ENCODE measurements around the gene GRWD1.

GRWD1 gene

GRCh38 chr19:48421548-48421947, 24.2 kb upstream of the GRWD1 start:
- in situ Hi-C loops (cut with MboI; ENCODE audit: low sequenced_read_pairs), result no loop called here

- in situ Hi-C loops (cut with MboI; ENCODE audit: low sequenced_read_pairs), result no loop called here
Observed at GRCh38 chr19:48424694-48425219, 21.0 kb upstream of the GRWD1 start.

- in situ Hi-C loops (cut with MboI; ENCODE audit: low sequenced_read_pairs), result no loop called here
Observed at GRCh38 chr19:48428670-48429069, 17.1 kb upstream of the GRWD1 start.

GRCh38 chr19:48433337-48433736, 12.4 kb upstream of the GRWD1 start:
- in situ Hi-C loops (cut with MboI; ENCODE audit: low sequenced_read_pairs), result no loop called here

- in situ Hi-C loops (cut with MboI; ENCODE audit: low sequenced_read_pairs), result no loop called here
Observed at GRCh38 chr19:48436586-48436985, 9.2 kb upstream of the GRWD1 start.

DNA sequence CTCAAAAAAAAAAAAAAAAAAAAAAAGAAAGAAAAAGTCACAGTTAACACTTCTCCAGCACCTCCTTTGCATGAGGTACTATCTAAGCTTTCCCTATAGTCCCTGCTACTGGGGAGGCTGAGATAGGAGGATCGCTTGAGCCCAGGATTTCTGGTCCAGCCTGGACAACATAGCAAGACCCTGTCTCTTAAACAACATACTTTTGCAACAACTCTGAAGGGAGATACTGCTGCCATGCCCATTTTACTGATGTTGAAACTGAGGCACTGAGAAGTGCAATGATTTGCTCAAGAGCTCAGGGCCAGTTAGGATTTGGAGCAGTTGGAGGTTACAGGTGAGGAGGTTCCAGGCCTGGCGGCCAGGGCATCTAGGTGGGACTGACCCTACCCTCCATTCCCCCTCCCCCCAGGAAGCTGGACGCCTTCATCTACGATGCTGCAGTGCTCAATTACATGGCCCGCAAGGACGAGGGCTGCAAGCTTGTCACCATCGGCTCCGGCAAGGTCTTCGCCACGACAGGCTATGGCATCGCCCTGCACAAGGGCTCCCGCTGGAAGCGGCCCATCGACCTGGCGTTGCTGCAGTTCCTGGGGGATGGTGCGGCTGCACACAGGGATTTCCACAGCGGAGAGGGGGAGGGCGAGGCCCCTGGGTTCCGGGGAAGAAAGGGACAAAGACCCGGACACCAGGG, 4.3 kb upstream of the GRWD1 start:
- in situ Hi-C loops (cut with MboI; ENCODE audit: low sequenced_read_pairs), result no loop called here

GRCh38 chr19:48442116-48443035, 3.4 kb upstream of the GRWD1 start:
- in situ Hi-C loops (cut with MboI; ENCODE audit: low sequenced_read_pairs), result no loop called here

- in situ Hi-C loops (cut with MboI; ENCODE audit: low sequenced_read_pairs), result no loop called here
Observed at GRCh38 chr19:48443256-48443655, 2.5 kb upstream of the GRWD1 start.

GRCh38 chr19:48443731-48444128, 2.1 kb upstream of the GRWD1 start:
- in situ Hi-C loops (cut with MboI; ENCODE audit: low sequenced_read_pairs), result no loop called here

DNA sequence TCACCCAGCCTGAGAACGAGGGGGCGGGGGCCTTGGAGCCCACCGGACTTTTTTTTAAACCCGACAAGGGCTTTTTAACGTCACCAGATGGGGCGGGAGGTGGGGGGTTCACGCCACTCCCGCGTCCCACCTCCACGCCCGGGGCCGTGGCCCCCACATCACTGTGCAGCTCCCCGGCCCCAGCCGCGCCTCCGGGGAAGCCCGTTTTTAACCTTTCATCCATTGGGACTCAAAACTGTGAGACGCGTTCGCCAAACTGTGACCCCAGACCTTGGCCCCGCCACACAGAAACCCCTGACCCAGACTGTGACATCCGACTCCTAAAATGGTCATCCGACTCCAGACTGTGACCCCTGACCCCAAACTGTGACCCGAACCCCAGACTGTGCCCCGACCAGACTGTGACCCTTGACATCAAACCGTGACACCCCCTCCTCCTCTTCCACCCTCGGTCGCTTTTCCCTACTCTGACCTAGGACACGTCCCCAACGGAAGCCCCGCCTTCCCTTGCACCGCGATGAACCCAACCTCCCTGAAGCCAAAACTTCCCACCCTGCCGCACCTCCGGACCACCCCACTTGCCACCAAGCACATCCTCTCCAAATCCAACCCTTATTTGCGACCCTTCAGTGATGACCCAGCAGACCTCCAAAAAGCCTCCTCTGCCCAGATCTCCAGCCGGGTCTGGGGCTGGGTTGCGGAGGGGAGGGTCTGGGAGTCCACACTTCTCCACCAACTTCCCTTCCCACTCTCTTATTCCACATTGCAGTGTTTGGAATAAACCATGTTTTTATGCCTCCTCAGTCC, 1.5 kb upstream of the GRWD1 start:
- in situ Hi-C loops (cut with MboI; ENCODE audit: low sequenced_read_pairs), result no loop called here

DNA sequence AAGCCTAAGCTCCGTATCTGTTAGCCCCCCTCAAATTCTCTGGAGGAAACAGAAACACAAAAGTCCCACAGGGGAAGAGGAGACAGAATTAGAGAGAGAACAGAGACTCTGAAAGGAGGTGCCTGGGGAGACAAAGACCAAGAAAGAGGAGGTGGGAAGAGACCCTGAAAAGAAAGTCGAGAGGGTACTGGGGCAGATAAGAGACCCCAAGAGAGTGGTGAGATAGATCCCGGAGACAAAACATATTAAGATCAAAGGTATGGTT, 915 bp upstream of the GRWD1 start:
- in situ Hi-C loops (cut with MboI; ENCODE audit: low sequenced_read_pairs), result no loop called here

- in situ Hi-C loops (cut with MboI; ENCODE audit: low sequenced_read_pairs), result no loop called here
Observed at GRCh38 chr19:48445256-48445605, 552 bp upstream of the GRWD1 start.

DNA sequence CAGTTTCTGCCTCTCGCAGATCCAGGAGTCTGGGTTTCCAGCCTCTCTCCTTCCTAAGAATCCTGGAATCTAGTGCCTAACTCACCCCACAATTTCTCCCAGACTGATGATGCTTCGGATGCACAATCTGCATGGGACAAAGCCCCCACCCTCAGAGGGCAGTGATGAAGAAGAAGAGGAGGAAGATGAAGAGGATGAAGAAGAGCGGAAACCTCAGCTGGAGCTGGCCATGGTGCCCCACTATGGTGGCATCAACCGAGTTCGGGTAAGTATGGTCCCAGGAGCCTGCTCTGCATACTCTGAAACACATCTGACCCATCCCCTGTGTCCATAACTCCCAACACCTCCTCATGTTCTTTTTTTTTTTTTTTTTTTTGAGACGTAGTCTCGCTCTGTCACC, 796 bp downstream of the GRWD1 start:
- in situ Hi-C loops (cut with MboI; ENCODE audit: low sequenced_read_pairs), result no loop called here

DNA sequence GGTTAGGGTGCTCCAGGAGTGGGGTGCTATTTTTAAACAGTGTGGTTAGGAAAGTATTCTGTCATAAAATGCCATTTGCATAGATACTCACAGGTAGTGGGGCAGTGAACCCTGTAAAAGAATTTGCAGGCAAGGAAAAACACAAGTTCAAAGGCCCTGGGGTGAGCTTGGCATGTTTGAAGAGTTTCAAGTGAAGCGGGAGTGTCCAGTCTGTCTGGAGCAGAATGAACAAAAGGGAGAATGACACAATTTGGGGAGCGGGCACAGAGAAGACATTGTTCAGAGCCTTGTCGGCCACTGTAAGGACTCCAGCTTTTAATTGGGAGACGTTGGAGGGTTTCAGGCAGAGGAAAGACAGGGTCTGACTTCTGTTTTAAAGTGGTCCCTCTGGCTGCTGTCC, 2.8 kb downstream of the GRWD1 start:
- in situ Hi-C loops (cut with MboI; ENCODE audit: low sequenced_read_pairs), result no loop called here

DNA sequence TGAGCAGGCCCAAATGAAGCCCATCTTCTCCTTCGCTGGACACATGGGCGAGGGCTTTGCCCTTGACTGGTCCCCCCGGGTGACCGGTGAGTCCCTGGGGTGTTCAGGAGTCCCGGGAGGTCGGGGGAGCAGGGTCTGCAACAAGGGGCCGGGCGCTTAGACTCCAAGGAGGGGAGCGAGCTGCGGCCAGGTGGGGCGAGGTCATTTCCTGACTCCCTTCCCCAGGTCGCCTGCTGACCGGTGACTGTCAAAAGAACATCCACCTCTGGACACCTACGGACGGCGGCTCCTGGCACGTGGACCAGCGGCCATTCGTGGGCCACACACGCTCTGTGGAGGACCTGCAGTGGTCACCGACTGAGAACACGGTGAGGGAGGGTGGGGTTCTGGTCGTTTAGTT, 4.7 kb downstream of the GRWD1 start:
- in situ Hi-C loops (cut with MboI; ENCODE audit: low sequenced_read_pairs), result no loop called here

- in situ Hi-C loops (cut with MboI; ENCODE audit: low sequenced_read_pairs), result no loop called here
Observed at GRCh38 chr19:48450863-48451262, 5.1 kb downstream of the GRWD1 start.

GRCh38 chr19:48451624-48452023, 5.8 kb downstream of the GRWD1 start:
- in situ Hi-C loops (cut with MboI; ENCODE audit: low sequenced_read_pairs), result no loop called here

DNA sequence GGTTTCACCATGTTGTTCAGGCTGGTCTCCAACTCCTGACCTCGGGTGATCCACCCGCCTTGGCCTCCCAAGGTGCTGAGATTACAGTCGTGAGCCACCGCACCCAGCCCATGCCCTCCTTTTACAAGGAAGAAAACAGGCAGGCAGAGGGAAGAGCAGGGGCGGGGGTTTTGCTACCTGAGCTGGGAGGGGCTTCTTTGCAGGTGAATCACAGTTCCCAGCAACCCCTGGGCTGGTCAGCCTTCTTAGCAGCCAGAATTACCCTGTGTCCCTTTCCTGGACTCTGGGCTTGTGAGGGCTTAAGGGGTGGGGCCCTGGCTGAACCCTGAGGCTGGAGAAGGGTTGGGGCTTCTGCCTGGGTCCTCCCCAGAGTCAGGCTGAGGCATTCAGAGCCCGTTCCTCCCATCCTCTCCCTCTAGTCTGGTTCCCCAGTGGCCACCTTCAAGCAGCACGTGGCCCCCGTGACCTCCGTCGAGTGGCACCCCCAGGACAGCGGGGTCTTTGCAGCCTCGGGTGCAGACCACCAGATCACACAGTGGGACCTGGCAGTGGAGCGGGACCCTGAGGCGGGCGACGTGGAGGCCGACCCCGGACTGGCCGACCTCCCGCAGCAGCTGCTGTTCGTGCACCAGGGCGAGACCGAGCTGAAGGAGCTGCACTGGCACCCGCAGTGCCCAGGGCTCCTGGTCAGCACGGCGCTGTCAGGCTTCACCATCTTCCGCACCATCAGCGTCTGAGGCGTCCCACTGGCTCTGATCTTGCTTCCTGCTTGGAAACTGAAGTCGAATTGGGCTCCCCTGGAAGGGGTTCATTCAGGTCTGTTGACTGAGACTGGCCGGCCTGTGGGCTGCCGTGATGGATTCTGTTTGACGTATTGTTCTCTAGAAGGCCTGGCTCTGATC, 6.8 kb downstream of the GRWD1 start:
- in situ Hi-C loops (cut with MboI; ENCODE audit: low sequenced_read_pairs), result no loop called here

DNA sequence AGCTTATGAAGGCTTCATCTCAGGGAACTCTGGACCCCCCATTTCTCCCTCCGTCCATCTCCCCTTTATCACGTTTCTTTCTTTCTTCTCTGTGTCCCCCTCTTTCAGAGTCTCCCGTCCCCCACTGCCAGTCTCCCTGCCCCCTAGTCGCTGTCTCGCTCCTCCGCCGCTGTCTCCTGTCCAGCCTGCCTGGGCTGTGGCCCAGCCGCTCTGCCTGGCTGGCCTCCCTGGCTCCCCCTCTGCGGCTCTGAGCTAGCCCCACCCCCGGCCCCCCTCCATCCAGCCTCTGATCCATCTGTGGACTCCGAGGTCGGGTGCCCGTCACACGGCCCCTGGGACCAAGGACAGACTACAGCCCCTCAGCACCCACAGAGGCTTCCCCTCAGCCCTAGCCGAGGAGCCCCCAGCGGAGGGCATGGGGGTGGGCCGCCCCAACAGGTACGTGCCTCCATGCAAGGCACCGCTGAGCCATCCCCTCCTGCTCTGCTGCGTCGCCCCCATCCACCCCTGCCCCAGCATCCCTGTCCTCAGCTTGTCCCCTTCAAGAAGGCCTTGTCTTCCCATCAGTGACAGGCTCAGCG, 8.5 kb downstream of the GRWD1 start:
- in situ Hi-C loops (cut with MboI; ENCODE audit: low sequenced_read_pairs), result no loop called here

Data from hTERT RPE-1 (cell line).